ENCODE results near the gene TBC1D22B. TPM values are rescaled to one million over a fixed set of nuclear protein-coding genes. Genes with fewer than 3 reads are reported as not detected.

Gene TBC1D22B
- total and polyA plus RNA-seq, 7 donors, result 4.3 to 25.6 (median 9.0) TPM

DNA sequence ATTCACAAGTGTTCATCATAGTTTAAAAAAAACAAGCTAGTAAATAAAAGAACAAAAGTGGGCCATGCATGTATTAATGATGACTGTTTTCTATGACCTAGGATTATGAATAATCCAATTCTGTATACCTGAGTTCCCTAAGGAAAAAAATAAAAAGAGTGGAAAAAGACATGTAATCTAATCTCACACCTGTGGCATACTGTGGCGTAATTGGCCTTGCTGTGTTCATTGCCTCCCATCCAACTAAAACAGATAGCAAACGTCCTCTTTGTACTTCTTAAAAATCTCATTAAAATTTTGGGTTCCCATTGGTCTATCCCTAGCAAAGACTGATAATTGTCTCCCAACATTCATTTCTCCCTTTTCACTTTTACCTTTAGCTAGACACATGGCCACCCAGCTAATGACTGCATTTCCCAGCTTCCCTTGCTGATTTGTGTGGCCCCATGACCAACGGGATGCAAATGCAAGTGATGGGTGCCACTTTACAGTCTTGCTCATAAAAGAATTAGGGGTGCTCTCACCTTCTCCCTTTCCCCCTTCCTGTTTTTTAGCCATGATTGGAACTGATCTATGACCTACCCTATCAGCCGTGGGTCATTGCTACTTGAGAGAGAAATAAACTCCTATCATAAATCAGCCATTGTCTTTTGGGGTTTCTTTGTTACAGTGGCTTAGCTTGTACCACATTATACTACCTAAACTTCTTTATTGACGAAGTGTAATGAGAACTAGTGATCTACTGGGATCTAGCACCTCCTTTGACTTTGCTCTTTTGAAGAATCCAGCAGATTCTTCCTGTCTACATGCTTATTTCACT lies 32.0 kb upstream of the TBC1D22B start:
- 78 to 84% (median 80%) methylated on average over 5 of the region's 5 CpGs for WGBS, 3 donors
- Histone ChIP-seq H3K27me3 (ENCODE audit: insufficient read depth in 3 of 3, low read length in 2 of 3) (no peaks in the 10 kb centered on the region), H3K36me3 (ENCODE audit: insufficient read depth in 1 of 2, low read depth in 1 of 2) (no peaks in the 10 kb centered on the region), H3K4me1 (peaks cover 8% of the 10 kb centered on the region), H3K4me3 (no peak overlapping the region), H3K27ac (no peak overlapping the region), H3K9me3 (no peaks in the 10 kb centered on the region)
- intact Hi-C loops (cut with DNase I), result no loop called here
- no peak for ATAC-seq
- TF ChIP-seq, protein P1, sequence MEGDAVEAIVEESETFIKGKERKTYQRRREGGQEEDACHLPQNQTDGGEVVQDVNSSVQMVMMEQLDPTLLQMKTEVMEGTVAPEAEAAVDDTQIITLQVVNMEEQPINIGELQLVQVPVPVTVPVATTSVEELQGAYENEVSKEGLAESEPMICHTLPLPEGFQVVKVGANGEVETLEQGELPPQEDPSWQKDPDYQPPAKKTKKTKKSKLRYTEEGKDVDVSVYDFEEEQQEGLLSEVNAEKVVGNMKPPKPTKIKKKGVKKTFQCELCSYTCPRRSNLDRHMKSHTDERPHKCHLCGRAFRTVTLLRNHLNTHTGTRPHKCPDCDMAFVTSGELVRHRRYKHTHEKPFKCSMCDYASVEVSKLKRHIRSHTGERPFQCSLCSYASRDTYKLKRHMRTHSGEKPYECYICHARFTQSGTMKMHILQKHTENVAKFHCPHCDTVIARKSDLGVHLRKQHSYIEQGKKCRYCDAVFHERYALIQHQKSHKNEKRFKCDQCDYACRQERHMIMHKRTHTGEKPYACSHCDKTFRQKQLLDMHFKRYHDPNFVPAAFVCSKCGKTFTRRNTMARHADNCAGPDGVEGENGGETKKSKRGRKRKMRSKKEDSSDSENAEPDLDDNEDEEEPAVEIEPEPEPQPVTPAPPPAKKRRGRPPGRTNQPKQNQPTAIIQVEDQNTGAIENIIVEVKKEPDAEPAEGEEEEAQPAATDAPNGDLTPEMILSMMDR (IDR thresholded peaks at IDR 0.05), result no peak
- DNase-seq, result no peak

DNA sequence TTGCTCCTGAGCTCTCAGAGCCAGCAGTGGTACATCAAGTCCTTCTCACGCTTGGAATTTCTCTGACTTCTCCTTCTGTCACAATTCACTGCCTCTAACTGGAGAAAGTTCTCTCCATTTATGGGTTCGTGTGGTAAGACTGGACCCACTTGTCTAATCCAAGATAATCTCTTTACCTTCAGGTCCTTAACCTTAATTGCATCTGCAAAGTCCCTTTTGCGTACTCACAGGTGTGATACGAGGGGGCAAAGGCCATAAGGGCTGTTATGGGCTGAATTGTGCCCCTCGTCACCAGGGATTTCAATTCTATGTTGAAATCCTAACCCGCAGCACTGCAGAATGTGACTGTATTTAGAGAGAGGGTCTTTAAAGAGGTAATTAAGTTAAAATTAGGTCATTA lies 27.5 kb upstream of the TBC1D22B start:
- ATAC-seq (no peak), DNase-seq (no peak)
- TF ChIP-seq, protein P1 (IDR thresholded peaks at IDR 0.05), result no peak
- no peaks in the 10 kb centered on the region for H3K27me3 ChIP-seq (ENCODE audit: insufficient read depth in 3 of 3, low read length in 2 of 3)
- H3K9me3 ChIP-seq, result no peaks in the 10 kb centered on the region
- 90 to 94% (median 91%) methylated on average over 6 of the region's 6 CpGs for WGBS, 3 donors
- no peaks in the 10 kb centered on the region for H3K36me3 ChIP-seq (ENCODE audit: insufficient read depth in 1 of 2, low read depth in 1 of 2)
- no peak overlapping the region for H3K27ac ChIP-seq
- H3K4me3 ChIP-seq, result no peak overlapping the region
- intact Hi-C loops (cut with DNase I), result no loop called here
- H3K4me1 ChIP-seq, result no peaks in the 10 kb centered on the region

DNA sequence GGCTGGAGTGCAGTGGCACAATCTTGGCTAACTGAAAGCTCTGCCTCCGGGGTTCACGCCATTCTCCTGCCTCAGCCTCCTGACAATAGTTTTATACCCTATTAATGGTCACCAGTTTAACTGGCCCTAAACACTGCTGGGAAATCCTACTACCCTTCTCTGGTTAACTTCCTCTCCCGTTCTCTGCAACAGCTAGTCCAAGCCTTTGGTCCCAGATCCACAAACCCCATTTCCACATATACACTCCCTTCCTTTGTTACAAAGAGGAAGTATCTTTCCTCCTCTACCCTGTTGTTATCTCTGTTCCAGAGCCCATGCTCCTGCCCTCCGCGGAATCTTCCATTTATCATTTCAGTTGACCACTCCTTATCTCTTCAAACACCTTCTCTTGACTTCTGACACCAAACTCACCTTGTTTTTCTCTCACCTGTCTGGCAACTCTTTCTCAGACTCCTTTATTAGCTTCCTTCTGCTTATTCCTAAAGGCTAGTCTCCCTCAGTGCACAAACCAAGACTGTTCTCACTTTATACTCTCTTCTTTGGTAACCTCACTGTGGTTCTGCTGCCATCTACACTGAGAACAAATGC lies 25.0 kb upstream of the TBC1D22B start:
- H3K4me3 ChIP-seq, result no peak overlapping the region
- H3K27me3 ChIP-seq (ENCODE audit: insufficient read depth in 3 of 3, low read length in 2 of 3), result no peaks in the 10 kb centered on the region
- H3K9me3 ChIP-seq, result no peaks in the 10 kb centered on the region
- 87 to 91% (median 91%) methylated on average over 5 of the region's 5 CpGs for WGBS, 3 donors
- no peaks in the 10 kb centered on the region for H3K4me1 ChIP-seq
- DNase-seq (no peak), ATAC-seq (no peak)
- H3K27ac ChIP-seq, result no peak overlapping the region
- TF ChIP-seq, protein P1 (IDR thresholded peaks at IDR 0.05), result no peak
- H3K36me3 ChIP-seq (ENCODE audit: insufficient read depth in 1 of 2, low read depth in 1 of 2), result no peaks in the 10 kb centered on the region
- intact Hi-C loops (cut with DNase I), result no loop called here

DNA sequence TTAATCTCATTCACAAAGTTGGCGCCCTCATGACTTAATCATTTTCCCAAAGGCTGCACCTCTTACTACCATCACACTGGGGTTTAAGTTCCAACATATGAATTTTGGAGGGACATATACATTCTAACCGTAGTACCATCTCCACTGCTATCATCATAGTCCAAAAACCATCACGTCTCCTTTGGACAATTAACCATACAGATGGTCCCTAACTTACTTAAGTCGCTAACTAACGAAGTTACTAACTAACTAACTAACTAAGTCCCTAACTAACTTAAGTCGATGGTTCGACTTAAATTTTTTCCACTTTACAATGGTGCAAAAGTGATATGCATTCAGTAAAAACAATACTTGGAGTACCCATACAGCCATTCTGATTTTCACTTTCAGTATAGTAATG lies 24.0 kb upstream of the TBC1D22B start:
- ATAC-seq (no peak), DNase-seq (no peak)
- no peak overlapping the region for H3K4me3 ChIP-seq
- no peaks in the 10 kb centered on the region for H3K4me1 ChIP-seq
- no peaks in the 10 kb centered on the region for H3K27me3 ChIP-seq (ENCODE audit: insufficient read depth in 3 of 3, low read length in 2 of 3)
- no peaks in the 10 kb centered on the region for H3K36me3 ChIP-seq (ENCODE audit: insufficient read depth in 1 of 2, low read depth in 1 of 2)
- intact Hi-C loops (cut with DNase I), result no loop called here
- TF ChIP-seq, protein P1 (IDR thresholded peaks at IDR 0.05), result no peak
- WGBS, 3 donors, result 82 to 89% (median 88%) methylated on average over 7 of the region's 7 CpGs
- H3K27ac ChIP-seq, result no peak overlapping the region
- H3K9me3 ChIP-seq, result no peaks in the 10 kb centered on the region

Data from psoas muscle (tissue), 8 donors.